Activated naive CD8-positive, alpha-beta T cell treated with anti-CD3 and anti-CD28 coated beads, Interleukin-2, amount 10 ng/mL, durations not matched to agents 7 days and 5 days (primary cell): ENCODE data around the gene FUS. TPM values are rescaled to one million over a fixed set of nuclear protein-coding genes. Genes with fewer than 3 reads are reported as not detected.

ENCODE experiments used
- ATAC-seq: fragments of 150-1000 bp; cut with Tn5 transposase; one replicate; pipeline ENCODE4 v1.10.0; 2021; ENCODE audit warnings: low read depth, moderate library complexity
- POLR2A ChIA-PET: fragments of 350-600 bp; sonication (Branson Sonifier 250); formaldehyde crosslinking; loops from one replicate; lab custom pipeline; 2021; ENCODE audit warnings: antibody characterized with exemption; lab: Charles Lee
- DNase-seq: peaks from one replicate; pipeline ENCODE4 v3.0.0; 2021
- H3K27ac Mint-ChIP-seq: one replicate; pipeline ENCODE4 v1.8.0; 2022; ENCODE audit warnings: mild to moderate bottlenecking, mixed read lengths
- H3K27me3 Mint-ChIP-seq: one replicate; pipeline ENCODE4 v1.8.0; 2022; ENCODE audit warnings: mild to moderate bottlenecking, moderate library complexity, mixed read lengths
- H3K36me3 Mint-ChIP-seq: one replicate; pipeline ENCODE4 v1.8.0; 2021; ENCODE audit warnings: mild to moderate bottlenecking, mixed read lengths
- H3K4me1 Mint-ChIP-seq: one replicate; pipeline ENCODE4 v1.8.0; 2021; ENCODE audit warnings: mixed read lengths
- H3K4me3 Mint-ChIP-seq: one replicate; pipeline ENCODE4 v1.8.0; 2022; ENCODE audit warnings: mild to moderate bottlenecking, moderate library complexity, mixed read lengths
- H3K9me3 Mint-ChIP-seq: one replicate; pipeline ENCODE4 v1.8.0; 2021; ENCODE audit warnings: mixed read lengths
- total RNA-seq, 2 experiments: library from RNA; stranded (reverse); gene quantifications; one replicate each; pipeline ENCODE4 v1.2.3, GENCODE V29; 2021

Gene FUS
- total RNA-seq, 2 experiments from 2014 or later, result 540 to 618 TPM

DNA sequence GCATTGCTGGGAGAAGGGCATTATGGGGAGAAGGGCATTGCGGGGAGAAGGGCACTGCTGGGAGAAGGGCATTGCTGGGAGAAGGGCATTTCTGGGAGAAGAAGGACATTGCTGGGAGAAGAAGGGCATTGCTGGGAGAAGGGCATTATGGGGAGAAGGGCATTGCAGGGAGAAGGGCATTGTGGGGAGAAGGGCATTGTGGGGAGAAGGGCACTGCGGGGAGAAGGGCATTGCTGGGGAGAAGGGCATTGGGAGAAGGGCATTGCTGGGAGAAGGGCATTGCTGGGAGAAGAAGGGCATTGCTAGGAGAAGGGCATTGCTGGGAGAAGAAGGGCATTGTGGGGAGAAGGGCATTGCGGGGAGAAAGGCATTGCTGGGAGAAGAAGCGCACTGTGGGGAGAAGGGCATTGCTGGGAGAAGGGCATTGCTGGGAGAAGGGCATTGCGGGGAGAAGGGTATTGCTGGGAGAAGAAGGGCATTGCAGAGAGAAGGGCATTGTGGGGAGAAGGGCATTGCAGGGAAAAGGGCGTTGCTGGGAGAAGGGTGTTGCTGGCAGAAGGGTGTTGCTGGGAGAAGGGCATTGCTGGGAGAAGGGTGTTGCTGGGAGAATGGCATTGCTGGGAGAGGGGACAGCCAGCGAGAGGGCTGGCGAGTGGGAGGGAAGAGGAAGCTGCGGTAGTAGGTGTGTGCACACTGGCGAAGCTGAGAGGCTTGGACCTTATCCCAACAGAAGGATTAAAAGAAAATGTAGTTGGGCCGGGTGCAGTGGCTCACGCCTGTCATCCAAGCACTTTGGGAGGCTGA, 41.6 kb downstream of the FUS start:
- ATAC-seq (no peak), DNase-seq (no peak)
- POLR2A ChIA-PET, result no interaction called here
- H3K4me1 Mint-ChIP-seq, result no peaks in the 10 kb centered on the region
- H3K4me3 Mint-ChIP-seq, result no peak overlapping the region
- no peaks in the 10 kb centered on the region for H3K36me3 Mint-ChIP-seq
- peaks cover 36% of the 10 kb centered on the region for H3K27me3 Mint-ChIP-seq
- no peak overlapping the region for H3K27ac Mint-ChIP-seq
- H3K9me3 Mint-ChIP-seq, result no peaks in the 10 kb centered on the region

DNA sequence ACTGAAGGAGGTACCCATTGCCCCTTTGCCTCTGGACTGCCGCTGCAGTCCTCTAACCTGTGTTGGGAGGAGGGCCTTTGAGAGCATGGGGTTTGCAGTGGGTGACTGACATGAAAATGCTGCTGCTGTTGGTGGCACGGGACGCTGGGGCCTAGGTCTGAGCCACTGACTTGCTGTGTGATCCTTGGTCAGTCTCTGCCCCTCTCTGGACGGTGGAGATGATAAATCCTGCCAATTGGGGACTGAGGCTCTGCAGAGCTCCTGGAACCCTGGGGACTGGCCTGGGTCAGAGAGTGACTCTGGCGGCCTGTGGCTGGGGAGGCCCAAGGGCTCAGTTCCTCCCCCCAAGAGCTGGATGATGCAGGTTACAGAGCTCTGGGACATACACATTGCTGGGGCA, 43.1 kb downstream of the FUS start:
- H3K36me3 Mint-ChIP-seq, result no peaks in the 10 kb centered on the region
- no peak for ATAC-seq
- H3K4me3 Mint-ChIP-seq, result no peak overlapping the region
- H3K9me3 Mint-ChIP-seq, result no peaks in the 10 kb centered on the region
- H3K27me3 Mint-ChIP-seq, result peaks cover 22% of the 10 kb centered on the region
- POLR2A ChIA-PET, result no interaction called here
- no peak for DNase-seq
- no peak overlapping the region for H3K27ac Mint-ChIP-seq
- no peaks in the 10 kb centered on the region for H3K4me1 Mint-ChIP-seq

DNA sequence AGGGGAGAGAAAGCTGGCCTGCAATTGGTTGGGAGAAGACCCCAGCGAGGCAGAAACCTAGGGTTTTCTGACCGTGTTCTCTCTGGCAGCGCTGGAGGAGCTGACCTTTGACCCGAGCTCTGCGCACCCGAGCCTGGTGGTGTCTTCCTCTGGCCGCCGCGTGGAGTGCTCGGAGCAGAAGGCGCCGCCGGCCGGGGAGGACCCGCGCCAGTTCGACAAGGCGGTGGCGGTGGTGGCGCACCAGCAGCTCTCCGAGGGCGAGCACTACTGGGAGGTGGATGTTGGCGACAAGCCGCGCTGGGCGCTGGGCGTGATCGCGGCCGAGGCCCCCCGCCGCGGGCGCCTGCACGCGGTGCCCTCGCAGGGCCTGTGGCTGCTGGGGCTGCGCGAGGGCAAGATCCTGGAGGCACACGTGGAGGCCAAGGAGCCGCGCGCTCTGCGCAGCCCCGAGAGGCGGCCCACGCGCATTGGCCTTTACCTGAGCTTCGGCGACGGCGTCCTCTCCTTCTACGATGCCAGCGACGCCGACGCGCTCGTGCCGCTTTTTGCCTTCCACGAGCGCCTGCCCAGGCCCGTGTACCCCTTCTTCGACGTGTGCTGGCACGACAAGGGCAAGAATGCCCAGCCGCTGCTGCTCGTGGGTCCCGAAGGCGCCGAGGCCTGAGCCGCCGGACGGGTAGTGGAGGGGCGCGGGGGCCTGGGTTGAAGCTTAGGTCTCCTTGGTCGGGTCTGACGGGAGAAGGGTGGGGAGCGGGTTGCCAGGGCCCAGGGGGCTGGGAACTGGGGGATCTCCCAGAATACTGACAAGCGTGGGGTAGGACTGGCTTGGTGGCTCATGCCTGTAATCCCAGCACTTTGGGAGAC, 44.4 kb downstream of the FUS start:
- no peak overlapping the region for H3K4me3 Mint-ChIP-seq
- no peaks in the 10 kb centered on the region for H3K9me3 Mint-ChIP-seq
- H3K4me1 Mint-ChIP-seq, result no peaks in the 10 kb centered on the region
- H3K27me3 Mint-ChIP-seq, result peaks cover 16% of the 10 kb centered on the region
- no peak overlapping the region for H3K27ac Mint-ChIP-seq
- no peak for DNase-seq
- no peaks in the 10 kb centered on the region for H3K36me3 Mint-ChIP-seq
- no peak for ATAC-seq
- POLR2A ChIA-PET, result no interaction called here

DNA sequence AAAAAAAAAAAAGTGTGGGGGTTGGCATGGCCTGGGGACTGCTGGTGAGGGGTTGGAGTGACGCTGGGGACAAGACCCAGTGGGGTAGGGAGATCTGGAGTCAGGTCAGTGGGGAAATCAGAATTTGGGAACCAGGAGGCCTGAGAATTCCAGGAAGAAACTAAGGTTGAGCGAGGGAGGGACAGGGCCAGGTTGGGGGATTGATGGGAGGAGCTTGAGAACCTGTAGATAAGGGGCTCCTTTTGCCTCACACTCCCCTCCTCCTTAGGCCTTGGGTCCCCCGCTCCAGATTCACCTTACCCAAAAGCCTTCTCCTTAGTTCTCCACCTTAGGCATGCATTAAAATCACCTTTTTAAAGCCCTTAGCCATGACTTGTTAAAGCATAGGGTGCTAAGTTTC, 45.3 kb downstream of the FUS start:
- POLR2A ChIA-PET, result interaction anchor here (0.7 kb wide), 2 partner anchors 18 to 644 kb away, joined by 4 read pairs; no protein-coding TSS in a partner anchor
- H3K27ac Mint-ChIP-seq, result no peak overlapping the region
- ATAC-seq (no peak), DNase-seq (no peak)
- no peaks in the 10 kb centered on the region for H3K9me3 Mint-ChIP-seq
- H3K27me3 Mint-ChIP-seq, result peaks cover 16% of the 10 kb centered on the region
- H3K4me3 Mint-ChIP-seq, result no peak overlapping the region
- no peaks in the 10 kb centered on the region for H3K4me1 Mint-ChIP-seq
- no peaks in the 10 kb centered on the region for H3K36me3 Mint-ChIP-seq

DNA sequence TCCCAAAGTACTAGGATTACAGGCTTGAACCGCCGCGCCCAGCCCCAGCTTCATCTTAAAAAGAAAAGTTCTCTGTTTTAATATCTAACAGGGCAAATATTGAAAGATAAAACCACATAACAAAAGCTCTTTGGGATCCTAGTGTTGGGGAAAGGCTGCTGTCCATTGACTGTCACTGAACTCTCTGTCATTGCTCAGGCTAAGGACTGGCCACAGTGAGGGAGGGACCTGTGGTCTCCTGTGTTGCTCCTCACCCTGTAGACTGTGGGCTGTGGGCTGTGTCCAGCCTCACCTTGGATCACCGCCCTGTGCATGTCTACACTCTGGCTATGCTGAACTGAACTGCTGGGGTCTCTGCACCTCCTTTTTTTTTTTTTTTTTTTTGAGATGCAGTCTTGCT, 48.3 kb downstream of the FUS start:
- POLR2A ChIA-PET, result interaction anchor here (0.7 kb wide), 1 partner anchor 9 kb away, joined by 3 read pairs; no protein-coding TSS in a partner anchor
- H3K9me3 Mint-ChIP-seq, result no peaks in the 10 kb centered on the region
- ATAC-seq (no peak), DNase-seq (no peak)
- H3K4me1 Mint-ChIP-seq, result no peaks in the 10 kb centered on the region
- H3K27me3 Mint-ChIP-seq, result peaks cover 2% of the 10 kb centered on the region
- H3K27ac Mint-ChIP-seq, result no peak overlapping the region
- H3K4me3 Mint-ChIP-seq, result no peak overlapping the region
- H3K36me3 Mint-ChIP-seq, result no peaks in the 10 kb centered on the region

DNA sequence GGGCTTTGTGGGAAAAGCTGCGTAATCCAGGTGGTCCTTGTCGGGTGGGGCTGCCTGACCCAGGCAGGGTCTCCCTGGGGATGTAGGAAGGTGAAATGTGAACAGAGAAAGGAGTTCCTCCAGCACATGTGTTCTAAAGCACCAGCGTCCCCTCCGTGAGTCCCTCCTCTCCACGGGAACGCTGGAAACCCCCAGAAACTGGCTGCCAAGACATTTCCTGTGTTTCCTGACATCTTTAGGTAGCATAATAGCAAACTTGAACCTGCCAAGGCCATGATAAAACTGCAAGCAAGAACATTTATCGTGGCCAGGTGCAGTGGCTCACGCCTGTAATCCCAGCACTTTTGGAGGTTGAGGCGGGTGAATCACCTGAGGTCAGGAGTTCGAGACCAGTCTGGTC, 49.6 kb downstream of the FUS start:
- ATAC-seq, result no peak
- no peaks in the 10 kb centered on the region for H3K36me3 Mint-ChIP-seq
- no peak overlapping the region for H3K27ac Mint-ChIP-seq
- POLR2A ChIA-PET, result no interaction called here
- no peak overlapping the region for H3K4me3 Mint-ChIP-seq
- peaks cover 5% of the 10 kb centered on the region for H3K27me3 Mint-ChIP-seq
- no peaks in the 10 kb centered on the region for H3K4me1 Mint-ChIP-seq
- DNase-seq, result no peak
- H3K9me3 Mint-ChIP-seq, result no peaks in the 10 kb centered on the region

DNA sequence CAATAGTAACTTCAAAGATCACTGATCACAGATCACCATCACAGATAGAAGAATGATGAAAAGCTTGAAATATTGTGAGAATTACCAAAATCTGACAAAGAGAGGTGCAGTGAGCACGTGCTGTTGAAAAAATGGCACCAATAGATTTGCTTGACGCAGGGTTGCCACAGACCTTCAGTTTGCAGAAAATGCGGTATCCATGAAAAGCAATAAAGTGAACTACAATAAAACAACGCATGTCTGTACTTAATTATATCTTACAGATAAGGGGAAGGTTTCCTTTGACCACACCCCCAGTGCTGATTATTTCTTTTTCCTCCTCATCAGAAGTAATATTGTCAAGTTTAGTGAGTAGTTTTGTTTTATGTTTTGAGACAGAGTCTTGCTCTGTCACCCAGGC, 58.1 kb downstream of the FUS start:
- ATAC-seq (no peak), DNase-seq (no peak)
- H3K9me3 Mint-ChIP-seq, result no peaks in the 10 kb centered on the region
- no peak overlapping the region for H3K27ac Mint-ChIP-seq
- no peaks in the 10 kb centered on the region for H3K4me1 Mint-ChIP-seq
- no peaks in the 10 kb centered on the region for H3K36me3 Mint-ChIP-seq
- no peak overlapping the region for H3K4me3 Mint-ChIP-seq
- POLR2A ChIA-PET, result no interaction called here
- H3K27me3 Mint-ChIP-seq, result peaks cover 5% of the 10 kb centered on the region

Other genes starting within 250 kb of the FUS start
- 10 to 100 TPM; 24.6 to 25.8 TPM for gene ORAI3, start 231.1 kb upstream of the FUS start, total RNA-seq
- 10 to 100 TPM; 27.6 to 33.4 TPM for gene SETD1A, start 222.4 kb upstream of the FUS start, total RNA-seq
- 10 to 100 TPM in 1 of 2 experiments, 1 to 10 TPM in 1; 8.5 to 10.9 TPM for gene HSD3B7, start 194.9 kb upstream of the FUS start, total RNA-seq
- 1 to 10 TPM; 3.1 to 3.5 TPM for gene STX1B, start 169.5 kb upstream of the FUS start, total RNA-seq
- 10 to 100 TPM; 82.8 to 84.8 TPM for gene STX4, start 146.6 kb upstream of the FUS start, total RNA-seq
- 10 to 100 TPM; 17.9 to 20.5 TPM for gene ZNF668, start 105.9 kb upstream of the FUS start, total RNA-seq
- 10 to 100 TPM; 37.3 to 38.7 TPM for gene ZNF646, start 105.7 kb upstream of the FUS start, total RNA-seq
- 10 to 100 TPM; 10.4 to 10.9 TPM for gene PRSS53, start 91.2 kb upstream of the FUS start, total RNA-seq
- 10 to 100 TPM; 79.4 to 80.4 TPM for gene VKORC1, start 85.3 kb upstream of the FUS start, total RNA-seq
- 10 to 100 TPM; 35.8 to 37.0 TPM for gene BCKDK, start 71.8 kb upstream of the FUS start, total RNA-seq
- 10 to 100 TPM; 66.5 to 72.9 TPM for gene KAT8, start 62.5 kb upstream of the FUS start, total RNA-seq
- gene PRSS8, start 44.4 kb upstream of the FUS start, total RNA-seq, result not detected
- 1 to 10 TPM in 1 of 2 experiments, under 1 TPM in 1; 0.31 to 1.1 TPM for gene PRSS36, start 30.1 kb upstream of the FUS start, total RNA-seq
- gene PYCARD, start 22.6 kb downstream of the FUS start, total RNA-seq, result 10 to 100 TPM; 82.3 to 87.0 TPM
- not detected for gene TRIM72, start 34.0 kb downstream of the FUS start, total RNA-seq
- gene PYDC1, start 37.0 kb downstream of the FUS start, total RNA-seq, result not detected
- gene ITGAM, start 79.8 kb downstream of the FUS start, total RNA-seq, result 1 to 10 TPM; 8.3 to 8.9 TPM
- 10 to 100 TPM; 26.4 to 26.7 TPM for gene ITGAX, start 175.0 kb downstream of the FUS start, total RNA-seq
- gene ITGAD, start 213.2 kb downstream of the FUS start, total RNA-seq, result under 1 TPM; 0.09 to 0.28 TPM
- gene COX6A2, start 248.2 kb downstream of the FUS start, total RNA-seq, result not detected